ENCODE data around the gene TUBAL3. TPM values are rescaled to one million over a fixed set of nuclear protein-coding genes. Genes with fewer than 3 reads are reported as not detected.

Gene TUBAL3
- not detected for total RNA-seq

DNA sequence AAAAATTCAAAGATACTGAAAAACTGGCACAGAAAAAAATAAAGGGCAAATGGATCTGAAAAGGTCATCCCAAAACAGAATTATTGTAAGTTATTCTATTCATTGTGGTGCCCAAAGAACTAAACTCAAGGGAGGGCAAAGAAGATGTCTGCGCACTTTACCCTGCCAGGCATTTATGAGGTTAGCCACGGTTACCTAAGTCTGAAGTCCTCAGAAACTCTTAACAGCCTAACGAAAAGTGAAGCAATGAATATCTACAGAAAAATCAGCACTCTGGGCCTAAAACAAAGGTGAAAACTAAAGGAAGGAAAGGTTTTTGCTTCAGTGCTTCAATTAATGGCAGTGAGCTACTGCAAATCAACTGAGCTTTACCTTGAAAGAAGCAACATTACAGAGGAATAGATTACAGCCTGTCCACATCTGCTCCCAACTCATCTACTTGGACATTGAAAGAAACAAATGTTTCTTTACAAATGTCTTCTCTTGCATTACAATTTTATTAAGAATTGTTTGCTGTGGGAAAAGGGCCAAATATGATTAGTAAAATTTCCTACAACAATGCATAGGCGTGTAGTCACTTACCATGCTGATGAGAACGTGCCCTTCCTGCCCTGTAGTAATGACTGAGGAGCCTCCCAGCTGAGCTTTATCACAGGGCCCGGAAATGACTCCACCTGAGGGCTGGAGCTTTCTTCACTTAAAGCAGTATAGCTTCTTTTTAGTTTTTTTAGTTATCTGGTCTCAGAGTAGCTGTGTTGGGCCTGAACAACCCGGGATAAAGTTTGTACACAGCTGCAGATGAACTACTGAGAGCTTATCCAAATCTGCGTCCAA, at the start of gene TUBAL3:
TUBAL3 (minus strand) TSS at position 621 of the 834 bp plus-strand sequence; CDS start at position 585, 36 bp downstream.
- CTCF ChIA-PET: interaction anchor here (1.1 to 1.2 kb wide), 2 partner anchors 218 to 219 kb away, joined by 3 read pairs; no protein-coding TSS in a partner anchor
- H3K4me1 Mint-ChIP-seq (ENCODE audit: low read depth): no peaks in the 10 kb centered on the region
- POLR2A ChIA-PET: no interaction called here
- H3K9me3 Mint-ChIP-seq: no peaks in the 10 kb centered on the region
- H3K4me3 Mint-ChIP-seq: no peak within 1 kb of the TSS
- H3K27me3 Mint-ChIP-seq: peaks cover 14% of the 10 kb centered on the region
- intact Hi-C loops (cut with micrococcal nuclease): no loop called here
- no peaks in the 10 kb centered on the region for H3K36me3 Mint-ChIP-seq
- DNase-seq: no peak
- no peak within 1 kb of the TSS for H3K27ac Mint-ChIP-seq

DNA sequence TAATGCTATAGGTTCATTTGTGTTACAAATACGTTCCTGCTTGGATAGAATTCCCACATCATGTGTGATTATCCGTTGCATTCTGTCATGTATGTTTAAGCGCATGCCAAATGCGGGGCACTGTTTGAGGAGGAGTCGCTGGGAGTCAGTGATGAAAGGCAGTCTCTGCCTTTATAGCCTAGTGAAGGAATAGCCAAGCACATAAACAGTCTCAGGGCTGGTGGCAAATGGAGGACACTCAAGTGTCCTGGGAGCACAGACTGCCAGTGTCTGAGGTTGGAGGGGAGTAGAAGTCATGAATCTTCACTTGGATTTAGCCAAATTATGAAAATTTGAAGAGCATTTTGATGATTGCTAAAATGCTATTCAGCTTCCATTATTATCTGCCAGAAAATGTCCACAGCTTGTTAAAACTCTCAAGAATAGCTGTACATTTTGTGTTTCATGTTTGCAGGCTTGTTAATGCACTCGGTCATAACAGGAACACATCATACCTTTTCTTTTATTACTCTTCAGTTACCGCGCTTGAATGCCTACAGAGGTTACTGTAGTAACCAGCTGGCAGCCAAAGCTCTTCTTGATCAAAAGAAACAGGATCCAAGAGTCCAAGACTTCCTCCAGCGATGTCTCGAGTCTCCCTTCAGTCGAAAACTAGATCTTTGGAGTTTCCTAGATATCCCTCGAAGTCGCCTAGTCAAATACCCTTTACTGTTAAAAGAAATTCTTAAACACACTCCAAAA, 49.3 kb upstream of the TUBAL3 start:
- intact Hi-C loops (cut with micrococcal nuclease): no loop called here

DNA sequence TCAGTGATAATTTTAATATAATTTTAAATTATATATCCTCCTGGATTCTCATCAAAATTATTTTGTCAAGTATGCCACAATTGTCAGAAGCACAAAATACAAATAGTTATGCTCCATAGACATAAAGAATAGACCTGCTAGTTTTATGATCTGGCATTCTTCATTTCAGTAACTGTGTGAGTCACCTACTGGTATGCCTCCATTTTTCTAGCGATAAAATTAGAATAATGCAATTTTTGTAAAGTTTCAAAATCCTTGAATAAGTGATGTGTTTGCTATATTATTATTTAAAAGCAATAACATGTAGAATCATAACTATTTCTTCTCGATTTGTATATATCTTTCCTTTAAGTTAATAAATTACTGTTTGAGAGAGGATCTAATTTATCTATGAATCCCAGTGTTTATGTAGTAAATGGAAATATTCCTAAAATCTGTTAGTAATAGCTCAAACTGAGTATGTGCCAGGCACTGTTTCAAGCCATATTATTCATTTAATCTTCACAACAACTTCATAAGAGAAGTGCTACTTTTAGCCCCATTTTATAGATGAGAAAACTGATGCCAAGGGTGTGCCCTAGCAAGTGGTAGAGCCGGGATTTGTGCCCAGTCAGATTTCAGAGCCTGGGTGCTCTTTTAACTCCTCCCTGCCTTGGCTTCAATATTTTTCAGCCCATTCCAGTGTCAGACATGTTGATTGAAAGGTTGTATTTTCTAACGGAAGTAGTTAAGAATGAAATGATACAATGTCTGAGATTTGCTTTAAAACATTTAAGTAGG, 46.2 kb upstream of the TUBAL3 start:
- intact Hi-C loops (cut with micrococcal nuclease): no loop called here
- peaks cover 25% of the 10 kb centered on the region for H3K36me3 Mint-ChIP-seq
- DNase-seq: no peak
- CTCF ChIA-PET: no interaction called here
- H3K4me1 Mint-ChIP-seq (ENCODE audit: low read depth): peaks cover 27% of the 10 kb centered on the region
- POLR2A ChIA-PET: no interaction called here
- H3K27ac Mint-ChIP-seq: no peak overlapping the region
- no peak overlapping the region for H3K4me3 Mint-ChIP-seq
- no peaks in the 10 kb centered on the region for H3K9me3 Mint-ChIP-seq
- H3K27me3 Mint-ChIP-seq: no peaks in the 10 kb centered on the region

More for the DNA sequence above, 49.3 kb upstream of the TUBAL3 start:
- H3K27ac Mint-ChIP-seq: no peak overlapping the region
- no peak for DNase-seq
- peaks cover 39% of the 10 kb centered on the region for H3K36me3 Mint-ChIP-seq
- ChIA-PET POLR2A (no interaction called here), CTCF (interaction anchor here (2.7 to 3.2 kb wide), 2 partner anchors 10 to 169 kb away, joined by 9 to 21 read pairs; no protein-coding TSS in a partner anchor)
- H3K9me3 Mint-ChIP-seq: no peaks in the 10 kb centered on the region
- H3K4me1 Mint-ChIP-seq (ENCODE audit: low read depth): peaks cover 9% of the 10 kb centered on the region
- H3K4me3 Mint-ChIP-seq: no peak overlapping the region
- no peaks in the 10 kb centered on the region for H3K27me3 Mint-ChIP-seq

DNA sequence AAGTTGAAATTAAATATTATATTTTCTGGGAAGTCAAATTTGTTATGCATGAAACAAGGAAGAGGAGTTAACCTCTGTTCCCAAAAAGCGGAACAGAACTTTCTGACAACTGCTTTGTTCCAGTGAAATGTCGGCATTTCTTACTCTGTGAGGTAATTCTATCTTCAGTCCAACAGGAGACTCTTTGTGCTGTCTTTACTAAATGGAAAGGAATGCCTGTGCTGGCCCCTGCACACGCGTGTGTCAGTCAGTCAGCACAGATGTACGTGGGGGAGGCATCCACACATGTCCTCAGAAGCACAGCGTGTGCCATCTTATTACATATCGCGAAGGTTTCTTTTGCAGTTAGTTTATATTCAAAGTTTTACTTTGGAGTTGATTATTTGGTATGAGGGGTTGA, 45.2 kb upstream of the TUBAL3 start:
- H3K4me3 Mint-ChIP-seq: no peak overlapping the region
- no peaks in the 10 kb centered on the region for H3K27me3 Mint-ChIP-seq
- intact Hi-C loops (cut with micrococcal nuclease): loop anchor here (5.0 kb wide), 1 partner anchor 158 kb away; no protein-coding TSS in a partner anchor
- peaks cover 21% of the 10 kb centered on the region for H3K36me3 Mint-ChIP-seq
- no peak for DNase-seq
- CTCF ChIA-PET: no interaction called here
- no peak overlapping the region for H3K27ac Mint-ChIP-seq
- POLR2A ChIA-PET: no interaction called here
- peaks cover 27% of the 10 kb centered on the region for H3K4me1 Mint-ChIP-seq (ENCODE audit: low read depth)
- no peaks in the 10 kb centered on the region for H3K9me3 Mint-ChIP-seq

DNA sequence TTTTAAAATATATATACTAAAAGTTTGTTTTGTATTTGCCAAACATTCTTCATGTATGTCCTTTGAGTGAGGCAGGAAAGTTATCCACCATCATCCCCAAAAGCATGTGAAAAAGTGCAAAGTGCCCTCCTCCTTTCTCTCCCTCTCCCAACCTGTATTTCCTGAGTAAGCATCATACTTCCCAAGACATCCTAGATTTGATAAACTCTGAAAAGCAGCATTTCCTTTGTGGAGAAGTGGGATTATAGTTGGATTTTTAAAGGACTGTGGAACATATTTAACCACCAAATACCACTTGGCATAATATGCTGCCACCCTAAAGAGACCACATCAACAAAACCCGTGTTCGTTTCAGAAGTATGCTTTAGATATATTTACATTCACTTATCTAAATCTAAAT, 44.6 kb upstream of the TUBAL3 start:
- CTCF ChIA-PET: interaction anchor here (3.3 kb wide), 1 partner anchor 173 kb away, joined by 44 read pairs; no protein-coding TSS in a partner anchor
- H3K27ac Mint-ChIP-seq: no peak overlapping the region
- intact Hi-C loops (cut with micrococcal nuclease): loop anchor here (5.0 kb wide), 1 partner anchor 157 kb away; no protein-coding TSS in a partner anchor
- DNase-seq: no peak
- POLR2A ChIA-PET: no interaction called here
- no peaks in the 10 kb centered on the region for H3K9me3 Mint-ChIP-seq
- H3K4me3 Mint-ChIP-seq: no peak overlapping the region
- H3K4me1 Mint-ChIP-seq (ENCODE audit: low read depth): peaks cover 27% of the 10 kb centered on the region
- no peaks in the 10 kb centered on the region for H3K27me3 Mint-ChIP-seq
- H3K36me3 Mint-ChIP-seq: peaks cover 16% of the 10 kb centered on the region

- peaks cover 8% of the 10 kb centered on the region for H3K36me3 Mint-ChIP-seq
- no peak overlapping the region for H3K4me3 Mint-ChIP-seq
- H3K9me3 Mint-ChIP-seq: no peaks in the 10 kb centered on the region
- intact Hi-C loops (cut with micrococcal nuclease): loop anchor here (5.0 kb wide), 1 partner anchor 156 kb away; no protein-coding TSS in a partner anchor
- no peak for DNase-seq
- no peaks in the 10 kb centered on the region for H3K27me3 Mint-ChIP-seq
- CTCF ChIA-PET: interaction anchor here (1.5 to 3.3 kb wide), 6 partner anchors 13 to 396 kb away, joined by 3 to 44 read pairs (median 9); no protein-coding TSS in a partner anchor
- POLR2A ChIA-PET: interaction anchor here (0.9 to 1.0 kb wide), 2 partner anchors 174 to 181 kb away, joined by 3 to 4 read pairs; no protein-coding TSS in a partner anchor
- H3K4me1 Mint-ChIP-seq (ENCODE audit: low read depth): peaks cover 34% of the 10 kb centered on the region
- H3K27ac Mint-ChIP-seq: no peak overlapping the region
Observed at GRCh38 chr10:5448333-5449001, 43.8 kb upstream of the TUBAL3 start.

- ChIA-PET CTCF (interaction anchor here (0.6 to 3.3 kb wide), 9 partner anchors 12 to 633 kb away, joined by 3 to 44 read pairs (median 8); no protein-coding TSS in a partner anchor), POLR2A (interaction anchor here (0.9 to 1.0 kb wide), 2 partner anchors 175 to 182 kb away, joined by 3 to 4 read pairs; no protein-coding TSS in a partner anchor)
- peaks cover 40% of the 10 kb centered on the region for H3K4me1 Mint-ChIP-seq (ENCODE audit: low read depth)
- intact Hi-C loops (cut with micrococcal nuclease): loop anchor here (1.0 to 5.0 kb wide), 4 partner anchors 35 to 237 kb away; partner anchors contain the start of genes NET1 and TASOR2
- H3K27me3 Mint-ChIP-seq: no peaks in the 10 kb centered on the region
- no peaks in the 10 kb centered on the region for H3K36me3 Mint-ChIP-seq
- DNase-seq: peak; percentile 27
- H3K4me3 Mint-ChIP-seq: peak overlapping the region; percentile 18
- H3K27ac Mint-ChIP-seq: no peak overlapping the region
- H3K9me3 Mint-ChIP-seq: no peaks in the 10 kb centered on the region
Observed at GRCh38 chr10:5447611-5448071, 43.0 kb upstream of the TUBAL3 start.

GRCh38 chr10:5447056-5447455, 42.4 kb upstream of the TUBAL3 start:
- H3K27me3 Mint-ChIP-seq: no peaks in the 10 kb centered on the region
- peak overlapping the region; percentile 14 for H3K4me3 Mint-ChIP-seq
- POLR2A ChIA-PET: interaction anchor here (1.0 kb wide), 1 partner anchor 176 kb away, joined by 4 read pairs; no protein-coding TSS in a partner anchor
- intact Hi-C loops (cut with micrococcal nuclease): loop anchor here (1.0 to 5.0 kb wide), 4 partner anchors 34 to 238 kb away; partner anchors contain the start of genes NET1 and TASOR2
- no peaks in the 10 kb centered on the region for H3K9me3 Mint-ChIP-seq
- H3K36me3 Mint-ChIP-seq: no peaks in the 10 kb centered on the region
- CTCF ChIA-PET: interaction anchor here (0.6 to 3.3 kb wide), 9 partner anchors 12 to 632 kb away, joined by 3 to 44 read pairs (median 8); no protein-coding TSS in a partner anchor
- H3K4me1 Mint-ChIP-seq (ENCODE audit: low read depth): peaks cover 45% of the 10 kb centered on the region
- H3K27ac Mint-ChIP-seq: no peak overlapping the region
- DNase-seq: no peak

GRCh38 chr10:5446390-5446926, 41.8 kb upstream of the TUBAL3 start:
- Mint-ChIP-seq H3K4me1 (ENCODE audit: low read depth) (peaks cover 45% of the 10 kb centered on the region), H3K27ac (peak overlapping the region; percentile 3), H3K36me3 (no peaks in the 10 kb centered on the region), H3K9me3 (no peaks in the 10 kb centered on the region), H3K4me3 (peak overlapping the region; percentile 65), H3K27me3 (no peaks in the 10 kb centered on the region)
- ChIA-PET POLR2A (no interaction called here), CTCF (interaction anchor here (2.1 to 3.3 kb wide), 5 partner anchors 11 to 632 kb away, joined by 8 to 44 read pairs (median 10); no protein-coding TSS in a partner anchor)
- peak; percentile 74 for DNase-seq
- intact Hi-C loops (cut with micrococcal nuclease): loop anchor here (2.0 to 5.0 kb wide), 3 partner anchors 34 to 238 kb away; partner anchors contain the start of genes NET1 and TASOR2

GRCh38 chr10:5445006-5445405, 40.4 kb upstream of the TUBAL3 start:
- POLR2A ChIA-PET: no interaction called here
- CTCF ChIA-PET: interaction anchor here (1.2 to 9.6 kb wide), 6 partner anchors 10 to 630 kb away, joined by 3 to 237 read pairs (median 20); no protein-coding TSS in a partner anchor
- no peaks in the 10 kb centered on the region for H3K36me3 Mint-ChIP-seq
- intact Hi-C loops (cut with micrococcal nuclease): loop anchor here (5.0 kb wide), 1 partner anchor 153 kb away; no protein-coding TSS in a partner anchor
- H3K9me3 Mint-ChIP-seq: no peaks in the 10 kb centered on the region
- no peaks in the 10 kb centered on the region for H3K27me3 Mint-ChIP-seq
- peaks cover 45% of the 10 kb centered on the region for H3K4me1 Mint-ChIP-seq (ENCODE audit: low read depth)
- DNase-seq: no peak
- no peak overlapping the region for H3K27ac Mint-ChIP-seq
- no peak overlapping the region for H3K4me3 Mint-ChIP-seq
